Neuronal stem cell (in vitro differentiated cells): ENCODE measurements around the gene VWA8.

Experiments used
- DNase-seq: peaks from one replicate; pipeline ENCODE4 v3.0.0-alpha.2; 2013; ENCODE audit warnings: low spot score
- H2AFZ ChIP-seq: one replicate; pipeline ENCODE4 v1.6.1; 2013; ENCODE audit warnings: mild to moderate bottlenecking, low read length, inconsistent platforms
- H2AK5ac ChIP-seq: 2 replicates; pipeline ENCODE4 v1.6.1; 2013; ENCODE audit warnings: low read depth, mild to moderate bottlenecking, inconsistent platforms, low read length, moderate library complexity, mixed read lengths
- H2BK120ac ChIP-seq: 2 replicates; pipeline ENCODE4 v1.6.1; 2013; ENCODE audit warnings: low read depth, mild to moderate bottlenecking, inconsistent platforms, low read length, moderate library complexity, mixed read lengths
- H2BK12ac ChIP-seq: one replicate; pipeline ENCODE4 v1.6.1; 2013; ENCODE audit warnings: low read length, inconsistent platforms
- H2BK15ac ChIP-seq: 2 replicates; pipeline ENCODE4 v1.6.1; 2013; ENCODE audit warnings: mild to moderate bottlenecking, low read length, inconsistent platforms, mixed read lengths
- H2BK5ac ChIP-seq: one replicate; pipeline ENCODE4 v1.6.1; 2013; ENCODE audit warnings: inconsistent platforms, mild to moderate bottlenecking, low read length, moderate library complexity
- H3K14ac ChIP-seq: one replicate; pipeline ENCODE4 v1.6.1; 2013; ENCODE audit warnings: low read length, inconsistent platforms
- H3K18ac ChIP-seq: 2 replicates; pipeline ENCODE4 v1.6.1; 2013; ENCODE audit warnings: low read length, inconsistent platforms
- H3K23ac ChIP-seq: 2 replicates; pipeline ENCODE4 v1.6.1; 2013; ENCODE audit warnings: low read depth, mild to moderate bottlenecking, mixed read lengths, low read length, inconsistent platforms; ENCODE audit not compliant: poor library complexity
- H3K27ac ChIP-seq: replicated peaks from 3 replicates; pipeline ENCODE4 v1.5.1; 2013; ENCODE audit warnings: low read length, inconsistent platforms
- H3K27me3 ChIP-seq, 3 experiments: 2 replicates each; pipeline ENCODE4 v1.6.1; 2013; ENCODE audit warnings: low read length in 3 of 3, mild to moderate bottlenecking in 2 of 3, inconsistent platforms in 1 of 3, low read depth in 1 of 3, mixed read lengths in 1 of 3, moderate library complexity in 1 of 3; ENCODE audit not compliant: control insufficient read depth in 3 of 3, insufficient read depth in 3 of 3
- H3K36me3 ChIP-seq, 2 donors: replicated peaks in 1 of 2; 2 replicates each; pipeline ENCODE4 v1.6.1; 2013; ENCODE audit warnings: low read length in 2 of 2; ENCODE audit not compliant: control insufficient read depth in 2 of 2, insufficient read depth in 2 of 2
- H3K4ac ChIP-seq: 2 replicates; pipeline ENCODE4 v1.6.1; 2013; ENCODE audit warnings: inconsistent platforms, mild to moderate bottlenecking, low read length, moderate library complexity
- H3K4me1 ChIP-seq, 2 donors: 1 replicate in 1 of 2; 2 replicates in 1 of 2; pipeline ENCODE4 v1.6.1; 2013; ENCODE audit warnings: low read length in 2 of 2, low read depth in 1 of 2; ENCODE audit not compliant: control insufficient read depth in 2 of 2, insufficient read depth in 1 of 2
- H3K4me2 ChIP-seq: one replicate; pipeline ENCODE4 v1.6.1; 2013; ENCODE audit warnings: mild to moderate bottlenecking, low read length, inconsistent platforms; ENCODE audit not compliant: insufficient read depth, poor library complexity, severe bottlenecking
- H3K4me3 ChIP-seq, 2 donors: 2 replicates each; pipeline ENCODE4 v1.5.1; 2013; ENCODE audit warnings: low read length in 2 of 2, mild to moderate bottlenecking in 2 of 2, inconsistent platforms in 1 of 2, moderate library complexity in 1 of 2
- H3K79me1 ChIP-seq: one replicate; pipeline ENCODE4 v1.6.1; 2013; ENCODE audit warnings: low read depth, mild to moderate bottlenecking, inconsistent platforms, low read length, moderate library complexity
- H3K9ac ChIP-seq: one replicate; pipeline ENCODE4 v1.6.1; 2013; ENCODE audit warnings: mild to moderate bottlenecking, low read depth, low read length, inconsistent platforms; ENCODE audit not compliant: poor library complexity
- H3K9me3 ChIP-seq, 2 donors: replicated peaks in 1 of 2; 2 replicates each; pipeline versions ENCODE3 to v1.6.1; 2013; ENCODE audit warnings: low read length in 2 of 2, mild to moderate bottlenecking in 2 of 2, inconsistent platforms in 1 of 2, low read depth in 1 of 2, mixed read lengths in 1 of 2, moderate library complexity in 1 of 2; ENCODE audit not compliant: control insufficient read depth in 2 of 2, insufficient read depth in 1 of 2
- H4K8ac ChIP-seq: one replicate; pipeline ENCODE4 v1.6.1; 2013; ENCODE audit warnings: low read depth, mild to moderate bottlenecking, inconsistent platforms, low read length, moderate library complexity
- H4K91ac ChIP-seq: one replicate; pipeline ENCODE4 v1.6.1; 2013; ENCODE audit warnings: low read length, low read depth, mild to moderate bottlenecking, inconsistent platforms; ENCODE audit not compliant: poor library complexity
- WGBS, 2 donors: extraction: QIAGEN DNeasy Blood & Tissue Kit; methylation state at CpG; one replicate each; pipeline ENCODE4 v1.1.7; 2013; ENCODE audit warnings: missing lambda C conversion rate in 2 of 2, mixed read lengths in 1 of 2; ENCODE audit not compliant: insufficient read length in 2 of 2, insufficient replicate concordance in 1 of 2; ENCODE audit errors: extremely low coverage in 2 of 2; 5-methylcytosine and 5-hydroxymethylcytosine counted together

The VWA8 gene

GRCh38 chr13:41700790-41701310 lies 260.1 kb downstream of the VWA8 start:
- Histone ChIP-seq H3K23ac (no peak overlapping the region), H2BK12ac (no peak overlapping the region), H2AFZ (no peak overlapping the region), H4K91ac (no peak overlapping the region), H2BK120ac (no peak overlapping the region), H3K27ac (no peak overlapping the region), H3K27me3 (no peaks in the 10 kb centered on the region), H3K4me2 (no peak overlapping the region), H3K36me3 (no peaks in the 10 kb centered on the region), H3K9ac (no peak overlapping the region), H2AK5ac (no peak overlapping the region), H3K18ac (no peak overlapping the region), H3K79me1 (no peaks in the 10 kb centered on the region), H3K4me1 (peaks cover 0 to 1% of the 10 kb centered on the region in 2 donors), H3K9me3 (no peaks in the 10 kb centered on the region), H3K14ac (no peak overlapping the region), H3K4ac (no peak overlapping the region), H2BK15ac (no peak overlapping the region), H2BK5ac (no peak overlapping the region), H3K4me3 (no peak overlapping the region), H4K8ac (no peak overlapping the region)
- no peak for DNase-seq

- no CpG with 5 or more reads among the region's 1 CpG for WGBS, 2 donors
- peaks cover 1 to 7% of the 10 kb centered on the region in 2 donors for H3K4me1 ChIP-seq
Measured at GRCh38 chr13:41699759-41700158, 261.1 kb downstream of the VWA8 start.

GRCh38 chr13:41697578-41697977 lies 263.3 kb downstream of the VWA8 start:
- Histone ChIP-seq H3K27me3 (no peaks in the 10 kb centered on the region), H3K79me1 (no peaks in the 10 kb centered on the region), H2AFZ (no peak overlapping the region), H3K18ac (no peak overlapping the region), H3K36me3 (no peaks in the 10 kb centered on the region), H2BK15ac (no peak overlapping the region), H3K4ac (no peak overlapping the region), H4K91ac (no peak overlapping the region), H3K14ac (no peak overlapping the region), H2AK5ac (no peak overlapping the region), H3K9me3 (no peaks in the 10 kb centered on the region), H4K8ac (no peak overlapping the region), H3K23ac (no peak overlapping the region), H2BK120ac (no peak overlapping the region), H3K4me3 (no peak overlapping the region), H3K4me1 (peaks cover 1 to 8% of the 10 kb centered on the region in 2 donors), H2BK5ac (no peak overlapping the region), H3K9ac (no peak overlapping the region), H3K27ac (no peak overlapping the region), H2BK12ac (no peak overlapping the region), H3K4me2 (no peak overlapping the region)
- no peak for DNase-seq
- 80% methylated on average over 1 of the region's 6 CpGs; no CpG with 5 or more reads in 1 of the 2 donors for WGBS, 2 donors

More at GRCh38 chr13:41699759-41700158, 261.1 kb downstream of the VWA8 start:
- Histone ChIP-seq H3K9me3 (no peaks in the 10 kb centered on the region), H2BK120ac (no peak overlapping the region), H3K18ac (no peak overlapping the region), H3K4me3 (no peak overlapping the region), H3K27ac (no peak overlapping the region), H3K9ac (no peak overlapping the region), H2AFZ (no peak overlapping the region), H2AK5ac (no peak overlapping the region), H3K36me3 (no peaks in the 10 kb centered on the region), H2BK15ac (no peak overlapping the region), H3K4ac (no peak overlapping the region), H2BK5ac (no peak overlapping the region), H3K4me2 (no peak overlapping the region), H3K23ac (no peak overlapping the region), H3K27me3 (no peaks in the 10 kb centered on the region), H2BK12ac (no peak overlapping the region), H4K91ac (no peak overlapping the region), H3K14ac (no peak overlapping the region), H3K79me1 (no peaks in the 10 kb centered on the region), H4K8ac (no peak overlapping the region)
- no peak for DNase-seq

- Histone ChIP-seq H2AFZ (no peak overlapping the region), H3K27me3 (no peaks in the 10 kb centered on the region), H3K4me3 (no peak overlapping the region), H4K8ac (no peak overlapping the region), H3K79me1 (no peaks in the 10 kb centered on the region), H3K4ac (no peak overlapping the region), H3K23ac (no peak overlapping the region), H3K14ac (no peak overlapping the region), H3K27ac (no peak overlapping the region), H3K4me2 (no peak overlapping the region), H3K4me1 (peaks cover 1 to 8% of the 10 kb centered on the region in 2 donors), H3K18ac (no peak overlapping the region), H2BK15ac (no peak overlapping the region), H2AK5ac (no peak overlapping the region), H2BK12ac (no peak overlapping the region), H2BK120ac (no peak overlapping the region), H4K91ac (no peak overlapping the region), H2BK5ac (no peak overlapping the region), H3K9me3 (no peaks in the 10 kb centered on the region), H3K36me3 (peaks cover 0 to 4% of the 10 kb centered on the region in 2 donors), H3K9ac (no peak overlapping the region)
- no peak for DNase-seq
Measured at GRCh38 chr13:41696163-41697003, 264.5 kb downstream of the VWA8 start.
